ENCODE results near the gene TSC22D1. TPM values are rescaled to one million over a fixed set of nuclear protein-coding genes. Genes with fewer than 3 reads are reported as not detected.
"Not testable (repeated sequence)": the region's sequence is repeated elsewhere in the genome, so short reads cannot be mapped to it uniquely, and the experiment has no call there.

TSC22D1 gene
- polyA plus RNA-seq, 3 donors from 2014 or later: 11.5 to 13.3 (median 12.1) TPM

- peaks cover 2 to 10% (median 5%) of the 10 kb centered on the region in 3 donors for H3K27me3 Mint-ChIP-seq (ENCODE audit: low read depth in 3 of 3)
- no peaks in the 10 kb centered on the region for H3K9me3 Mint-ChIP-seq
- no peak for DNase-seq
- H3K4me3 Mint-ChIP-seq: no peak overlapping the region
- peaks cover 5 to 6% of the 10 kb centered on the region in 2 donors for H3K4me1 Mint-ChIP-seq
- no peak overlapping the region for H3K27ac Mint-ChIP-seq
- H3K36me3 Mint-ChIP-seq: no peaks in the 10 kb centered on the region
Observed at GRCh38 chr13:44583137-44583536, 7.0 kb upstream of the TSC22D1 start.

- DNase-seq: no peak
- Mint-ChIP-seq H3K9me3 (no peaks in the 10 kb centered on the region), H3K27ac (peak overlapping the region; percentile 76 to 90 (median 84)), H3K27me3 (ENCODE audit: low read depth in 3 of 3) (peaks cover 13 to 22% (median 21%) of the 10 kb centered on the region in 3 donors), H3K4me3 (peak overlapping the region; percentile 79 to 95 (median 90)), H3K4me1 (peaks cover 35 to 36% of the 10 kb centered on the region in 2 donors), H3K36me3 (peaks cover 0 to 5% (median 4%) of the 10 kb centered on the region in 3 donors)
Observed at GRCh38 chr13:44578067-44578400, 1.9 kb upstream of the TSC22D1 start.

GRCh38 chr13:44577236-44578066 is 1.3 kb upstream of the TSC22D1 start:
- Mint-ChIP-seq H3K36me3 (peaks cover 0 to 5% (median 4%) of the 10 kb centered on the region in 3 donors), H3K27me3 (ENCODE audit: low read depth in 3 of 3) (peaks cover 13 to 22% (median 21%) of the 10 kb centered on the region in 3 donors), H3K9me3 (no peaks in the 10 kb centered on the region), H3K4me1 (peaks cover 40 to 42% of the 10 kb centered on the region in 2 donors), H3K27ac (peak overlapping the region; percentile 76 to 95 (median 88)), H3K4me3 (peak overlapping the region; percentile 82 to 95 (median 90))
- peak; percentile 93 to 96 (median 95) for DNase-seq

GRCh38 chr13:44576351-44577235 is 463 bp upstream of the TSC22D1 start:
- Mint-ChIP-seq H3K9me3 (no peaks in the 10 kb centered on the region), H3K4me3 (peak overlapping the region; percentile 87 to 98 (median 96)), H3K27ac (peak overlapping the region; percentile 92 to 95 (median 93)), H3K36me3 (peaks cover 0 to 5% (median 4%) of the 10 kb centered on the region in 3 donors), H3K4me1 (peaks cover 46 to 50% of the 10 kb centered on the region in 2 donors), H3K27me3 (ENCODE audit: low read depth in 3 of 3) (peaks cover 13 to 22% (median 21%) of the 10 kb centered on the region in 3 donors)
- peak in 2 of 3 donors; percentile 17 to 43 for DNase-seq

GRCh38 chr13:44575035-44575434 is 1.1 kb downstream of the TSC22D1 start:
- peaks cover 0 to 5% (median 4%) of the 10 kb centered on the region in 3 donors for H3K36me3 Mint-ChIP-seq
- H3K27ac Mint-ChIP-seq: peak overlapping the region; percentile 92 to 94 (median 93)
- peaks cover 13 to 22% (median 21%) of the 10 kb centered on the region in 3 donors for H3K27me3 Mint-ChIP-seq (ENCODE audit: low read depth in 3 of 3)
- peaks cover 49 to 60% of the 10 kb centered on the region in 2 donors for H3K4me1 Mint-ChIP-seq
- H3K4me3 Mint-ChIP-seq: peak overlapping the region; percentile 87 to 98 (median 96)
- no peaks in the 10 kb centered on the region for H3K9me3 Mint-ChIP-seq
- no peak for DNase-seq

- peaks cover 54 to 66% of the 10 kb centered on the region in 2 donors for H3K4me1 Mint-ChIP-seq
- H3K36me3 Mint-ChIP-seq: peaks cover 0 to 5% (median 4%) of the 10 kb centered on the region in 3 donors
- H3K27ac Mint-ChIP-seq: peak overlapping the region in 2 of 6 donors; percentile 6 to 93
- H3K4me3 Mint-ChIP-seq: peak overlapping the region in 4 of 5 donors; percentile 22 to 98 (median 96)
- H3K9me3 Mint-ChIP-seq: no peaks in the 10 kb centered on the region
- H3K27me3 Mint-ChIP-seq (ENCODE audit: low read depth in 3 of 3): peaks cover 13 to 22% (median 16%) of the 10 kb centered on the region in 3 donors
- DNase-seq: no peak
Observed at GRCh38 chr13:44574466-44574855, 1.7 kb downstream of the TSC22D1 start.

- H3K27ac Mint-ChIP-seq: peak overlapping the region in 1 of 6 donors; percentile 16
- peak overlapping the region in 4 of 5 donors; percentile 22 to 98 (median 68) for H3K4me3 Mint-ChIP-seq
- peaks cover 56 to 71% of the 10 kb centered on the region in 2 donors for H3K4me1 Mint-ChIP-seq
- H3K27me3 Mint-ChIP-seq (ENCODE audit: low read depth in 3 of 3): peaks cover 13 to 22% (median 16%) of the 10 kb centered on the region in 3 donors
- H3K9me3 Mint-ChIP-seq: no peaks in the 10 kb centered on the region
- peaks cover 0 to 5% (median 4%) of the 10 kb centered on the region in 3 donors for H3K36me3 Mint-ChIP-seq
- no peak for DNase-seq
Observed at GRCh38 chr13:44573790-44574465, 2.2 kb downstream of the TSC22D1 start.

- Mint-ChIP-seq H3K36me3 (peaks cover 0 to 5% (median 4%) of the 10 kb centered on the region in 3 donors), H3K27ac (no peak overlapping the region), H3K4me1 (peaks cover 55 to 72% of the 10 kb centered on the region in 2 donors), H3K27me3 (ENCODE audit: low read depth in 3 of 3) (peaks cover 13 to 21% (median 13%) of the 10 kb centered on the region in 3 donors), H3K9me3 (no peaks in the 10 kb centered on the region), H3K4me3 (peak overlapping the region in 2 of 5 donors; percentile 54 to 59)
- DNase-seq: no peak
Observed at GRCh38 chr13:44573071-44573470, 3.1 kb downstream of the TSC22D1 start.

- no peak overlapping the region for H3K27ac Mint-ChIP-seq
- H3K9me3 Mint-ChIP-seq: no peaks in the 10 kb centered on the region
- peaks cover 0 to 4% (median 0%) of the 10 kb centered on the region in 3 donors for H3K27me3 Mint-ChIP-seq (ENCODE audit: low read depth in 3 of 3)
- no peak overlapping the region for H3K4me3 Mint-ChIP-seq
- peaks cover 17 to 55% of the 10 kb centered on the region in 2 donors for H3K4me1 Mint-ChIP-seq
- peaks cover 0 to 4% (median 4%) of the 10 kb centered on the region in 3 donors for H3K36me3 Mint-ChIP-seq
- DNase-seq: no peak
Observed at GRCh38 chr13:44566601-44567000, 9.5 kb downstream of the TSC22D1 start.

- no peak for DNase-seq
- H3K9me3 Mint-ChIP-seq: no peaks in the 10 kb centered on the region
- H3K4me1 Mint-ChIP-seq: peaks cover 17 to 51% of the 10 kb centered on the region in 2 donors
- no peak overlapping the region for H3K4me3 Mint-ChIP-seq
- no peak overlapping the region for H3K27ac Mint-ChIP-seq
- H3K27me3 Mint-ChIP-seq (ENCODE audit: low read depth in 3 of 3): peaks cover 0 to 4% (median 0%) of the 10 kb centered on the region in 3 donors
- H3K36me3 Mint-ChIP-seq: peaks cover 0 to 4% (median 4%) of the 10 kb centered on the region in 3 donors
Observed at GRCh38 chr13:44565881-44566280, 10.2 kb downstream of the TSC22D1 start.

- Mint-ChIP-seq H3K27ac (no peak overlapping the region), H3K27me3 (ENCODE audit: low read depth in 3 of 3) (peaks cover 0 to 4% (median 0%) of the 10 kb centered on the region in 3 donors), H3K9me3 (no peaks in the 10 kb centered on the region), H3K4me3 (no peak overlapping the region), H3K4me1 (peaks cover 14 to 44% of the 10 kb centered on the region in 2 donors), H3K36me3 (peaks cover 0 to 4% (median 4%) of the 10 kb centered on the region in 3 donors)
- no peak for DNase-seq
Observed at GRCh38 chr13:44564936-44565335, 11.2 kb downstream of the TSC22D1 start.

- not testable (repeated sequence) for DNase-seq; H3K27me3 Mint-ChIP-seq (ENCODE audit: low read depth in 3 of 3); H3K4me3 Mint-ChIP-seq; H3K9me3 Mint-ChIP-seq; H3K36me3 Mint-ChIP-seq; H3K27ac Mint-ChIP-seq
- H3K4me1 Mint-ChIP-seq: peaks cover 2 to 33% of the 10 kb centered on the region in 2 donors
Observed at GRCh38 chr13:44562853-44563252, 13.3 kb downstream of the TSC22D1 start.

- peaks cover 0 to 1% (median 0%) of the 10 kb centered on the region in 3 donors for H3K27me3 Mint-ChIP-seq (ENCODE audit: low read depth in 3 of 3)
- no peak for DNase-seq
- H3K27ac Mint-ChIP-seq: no peak overlapping the region
- peaks cover 0 to 4% (median 4%) of the 10 kb centered on the region in 3 donors for H3K36me3 Mint-ChIP-seq
- H3K4me1 Mint-ChIP-seq: peaks cover 2 to 18% of the 10 kb centered on the region in 2 donors
- no peak overlapping the region for H3K4me3 Mint-ChIP-seq
- no peaks in the 10 kb centered on the region for H3K9me3 Mint-ChIP-seq
Observed at GRCh38 chr13:44561351-44561750, 14.8 kb downstream of the TSC22D1 start.

All from immature natural killer cell (primary cell).